HS-27A (cell line): ENCODE results near the gene ASH1L.
"Not testable (repeated sequence)": the region's sequence is repeated elsewhere in the genome, so short reads cannot be mapped to it uniquely, and the experiment has no call there.

Experiments used
- DNase-seq: peaks from one replicate; pipeline ENCODE4 v3.0.0-alpha.2; 2012; ENCODE audit warnings: low read depth, missing footprints

The ASH1L gene, protein sequence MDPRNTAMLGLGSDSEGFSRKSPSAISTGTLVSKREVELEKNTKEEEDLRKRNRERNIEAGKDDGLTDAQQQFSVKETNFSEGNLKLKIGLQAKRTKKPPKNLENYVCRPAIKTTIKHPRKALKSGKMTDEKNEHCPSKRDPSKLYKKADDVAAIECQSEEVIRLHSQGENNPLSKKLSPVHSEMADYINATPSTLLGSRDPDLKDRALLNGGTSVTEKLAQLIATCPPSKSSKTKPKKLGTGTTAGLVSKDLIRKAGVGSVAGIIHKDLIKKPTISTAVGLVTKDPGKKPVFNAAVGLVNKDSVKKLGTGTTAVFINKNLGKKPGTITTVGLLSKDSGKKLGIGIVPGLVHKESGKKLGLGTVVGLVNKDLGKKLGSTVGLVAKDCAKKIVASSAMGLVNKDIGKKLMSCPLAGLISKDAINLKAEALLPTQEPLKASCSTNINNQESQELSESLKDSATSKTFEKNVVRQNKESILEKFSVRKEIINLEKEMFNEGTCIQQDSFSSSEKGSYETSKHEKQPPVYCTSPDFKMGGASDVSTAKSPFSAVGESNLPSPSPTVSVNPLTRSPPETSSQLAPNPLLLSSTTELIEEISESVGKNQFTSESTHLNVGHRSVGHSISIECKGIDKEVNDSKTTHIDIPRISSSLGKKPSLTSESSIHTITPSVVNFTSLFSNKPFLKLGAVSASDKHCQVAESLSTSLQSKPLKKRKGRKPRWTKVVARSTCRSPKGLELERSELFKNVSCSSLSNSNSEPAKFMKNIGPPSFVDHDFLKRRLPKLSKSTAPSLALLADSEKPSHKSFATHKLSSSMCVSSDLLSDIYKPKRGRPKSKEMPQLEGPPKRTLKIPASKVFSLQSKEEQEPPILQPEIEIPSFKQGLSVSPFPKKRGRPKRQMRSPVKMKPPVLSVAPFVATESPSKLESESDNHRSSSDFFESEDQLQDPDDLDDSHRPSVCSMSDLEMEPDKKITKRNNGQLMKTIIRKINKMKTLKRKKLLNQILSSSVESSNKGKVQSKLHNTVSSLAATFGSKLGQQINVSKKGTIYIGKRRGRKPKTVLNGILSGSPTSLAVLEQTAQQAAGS (N-terminal part only)

DNA sequence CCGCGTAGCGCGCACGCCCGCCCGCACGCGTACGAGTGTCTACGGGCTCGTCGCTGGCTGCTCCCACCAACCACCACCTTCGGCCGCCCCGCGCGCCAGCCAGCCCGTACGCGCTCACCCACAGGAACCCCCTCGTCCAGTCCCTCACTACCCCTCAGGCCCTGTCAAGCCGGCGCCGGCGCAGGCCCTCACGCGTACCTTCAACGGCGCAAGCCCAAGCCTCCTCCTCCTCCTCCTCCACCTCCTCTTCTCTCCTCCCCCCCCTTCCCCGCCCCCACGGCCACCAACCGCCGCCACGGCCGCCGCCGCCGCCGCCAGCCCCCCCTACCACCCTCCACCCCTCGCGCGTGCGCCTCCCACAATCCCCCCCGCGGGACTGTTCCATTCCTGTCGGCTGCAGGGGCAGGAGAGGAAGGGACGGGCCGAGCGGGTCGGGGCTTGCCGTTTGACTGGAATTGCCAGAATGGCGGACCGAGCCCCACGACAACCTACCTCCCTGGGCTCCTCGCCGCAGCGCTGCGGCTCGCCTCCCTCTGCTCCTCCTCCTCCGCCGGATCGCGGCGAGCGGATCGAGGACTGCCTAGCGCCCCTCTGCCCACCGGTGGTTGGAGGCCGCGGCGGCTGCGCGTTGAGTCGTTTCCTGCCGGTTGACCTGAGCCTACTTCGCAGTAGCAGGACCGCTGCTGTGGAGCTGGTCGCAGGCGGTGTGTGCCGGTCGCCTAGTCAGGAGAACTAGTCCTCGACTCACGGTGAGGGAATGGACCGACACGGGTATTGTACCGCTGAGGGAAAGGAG lies at the start of gene ASH1L:
ASH1L (minus strand) TSS at position 223 of the 796 bp plus-strand sequence. CDS start 41,284 bp downstream, outside the sequence.
- peak; percentile 77 for DNase-seq

DNA sequence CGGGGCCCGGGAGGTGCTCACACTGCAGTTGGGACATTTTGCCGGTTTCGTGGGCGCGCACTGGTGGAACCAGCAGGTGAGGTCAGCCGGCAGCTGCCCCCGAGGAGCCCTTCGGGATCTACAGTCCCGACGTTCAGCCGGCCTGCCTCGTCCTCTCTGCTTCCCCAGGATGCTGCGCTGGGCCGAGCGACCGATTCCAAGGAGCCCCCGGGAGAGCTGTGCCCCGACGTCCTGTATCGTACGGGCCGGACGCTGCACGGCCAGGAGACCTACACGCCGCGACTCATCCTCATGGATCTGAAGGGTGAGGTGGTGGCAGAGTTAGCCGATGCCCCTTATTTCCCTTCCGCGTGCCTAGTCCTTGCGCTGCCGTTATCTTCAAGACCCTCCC lies 47.6 kb upstream of the ASH1L start:
- DNase-seq = not testable (repeated sequence)

DNA sequence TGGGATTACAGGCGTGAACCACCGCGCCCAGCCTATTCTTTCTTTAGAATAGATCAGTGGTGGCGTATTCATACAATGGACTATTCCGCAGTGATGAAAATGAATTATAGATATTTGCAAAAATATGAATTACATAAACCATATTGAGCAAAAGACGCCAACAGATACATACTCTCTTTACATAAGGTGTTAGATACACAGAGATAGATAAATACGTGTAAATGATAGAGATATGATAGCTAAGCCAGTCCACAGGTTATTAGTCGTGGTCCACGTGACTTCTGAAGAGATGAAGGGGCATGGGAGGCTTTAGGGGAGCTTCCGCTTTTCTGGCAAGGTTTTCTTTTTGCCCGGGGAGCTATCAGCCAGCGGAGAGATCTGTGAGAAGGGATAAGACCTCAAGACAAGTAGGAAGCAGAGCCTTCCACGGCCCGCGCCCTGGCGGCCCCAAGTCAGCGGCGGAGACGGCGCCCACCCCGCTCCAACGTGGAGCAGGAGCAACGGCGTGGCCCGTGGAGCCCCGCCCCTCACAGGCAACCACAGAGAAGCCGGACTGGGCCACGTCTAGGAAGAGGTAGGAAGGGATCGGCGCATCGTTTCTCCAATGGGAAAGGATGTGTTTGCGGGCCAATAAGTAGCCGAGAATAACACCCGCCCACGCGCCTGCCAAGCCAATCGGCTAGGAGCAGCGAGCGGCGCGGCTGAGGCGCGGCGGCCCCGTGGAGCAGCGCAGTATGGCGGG lies 47.1 kb upstream of the ASH1L start, which contains the start of gene MSTO1:
MSTO1 (plus strand) TSS at position 704 of the 742 bp plus-strand sequence; CDS start at position 735, 31 bp downstream.
- peak; percentile 87 for DNase-seq

DNA sequence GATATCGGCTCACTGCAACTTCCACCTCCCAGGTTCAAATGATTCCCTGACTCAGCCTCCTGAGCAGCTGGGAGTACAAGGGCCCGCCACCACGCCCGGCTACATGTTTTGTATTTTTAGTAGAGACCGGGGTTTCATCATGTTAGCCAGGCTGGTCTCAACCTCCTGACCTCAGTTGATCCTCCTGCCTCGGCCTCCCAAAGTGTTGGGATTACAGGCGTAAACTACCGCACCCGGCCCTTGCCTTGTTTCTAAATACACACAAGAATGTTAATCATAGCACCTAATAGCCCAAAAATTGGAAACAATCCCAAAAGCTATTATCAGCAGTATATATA lies 46.3 kb upstream of the ASH1L start:
- no peak for DNase-seq

DNA sequence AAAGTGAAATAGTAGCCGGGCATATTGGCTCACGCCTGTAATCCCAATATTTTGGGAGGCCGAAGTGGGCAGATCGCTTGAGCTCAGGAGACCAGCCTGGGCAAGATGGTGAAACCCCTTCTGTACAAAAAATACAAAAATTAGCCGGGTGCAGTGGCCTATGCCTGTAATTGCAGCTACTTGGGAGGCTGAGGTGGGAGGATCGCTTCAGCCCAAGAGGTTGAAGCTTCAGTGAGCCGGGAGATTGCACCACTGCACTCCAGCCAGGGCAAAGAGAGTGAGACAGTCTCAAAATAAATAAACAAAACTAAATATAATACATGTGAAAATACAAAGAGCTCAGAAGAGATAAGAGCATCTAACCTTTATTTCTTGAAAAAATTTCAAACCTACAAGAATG lies 45.1 kb upstream of the ASH1L start:
- DNase-seq = no peak

DNA sequence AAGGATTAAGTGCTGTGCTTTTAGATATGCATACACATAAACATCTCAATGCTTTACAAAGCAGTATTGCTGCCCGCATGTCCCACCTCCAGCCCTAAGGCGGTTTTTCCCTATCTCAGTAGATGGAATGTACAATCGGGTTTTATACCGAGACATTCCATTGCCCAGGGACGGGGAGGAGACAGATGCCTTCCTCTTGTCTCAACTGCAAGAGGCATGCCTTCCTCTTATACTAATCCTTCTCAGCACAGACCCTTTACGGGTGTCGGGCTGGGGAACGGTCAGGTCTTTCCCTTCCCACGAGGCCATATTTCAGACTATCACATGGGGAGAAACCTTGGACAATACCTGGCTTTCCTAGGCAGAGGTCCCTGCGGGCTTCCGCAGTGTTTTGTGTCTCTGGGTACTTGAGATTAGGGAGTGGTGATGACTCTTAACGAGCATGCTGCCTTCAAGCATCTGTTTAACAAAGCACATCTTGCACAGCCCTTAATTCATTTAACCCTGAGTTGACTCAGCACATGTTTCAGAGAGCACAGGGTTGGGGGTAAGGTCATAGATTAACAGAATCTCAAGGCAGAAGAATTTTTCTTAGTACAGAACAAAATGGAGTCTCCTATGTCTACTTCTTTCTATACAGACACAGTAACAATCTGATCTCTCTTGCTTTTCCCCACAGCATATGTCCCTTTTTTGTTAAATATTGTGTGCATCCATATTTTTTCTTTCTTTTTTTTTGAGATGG lies 37.4 kb upstream of the ASH1L start:
- DNase-seq = not testable (repeated sequence)

DNA sequence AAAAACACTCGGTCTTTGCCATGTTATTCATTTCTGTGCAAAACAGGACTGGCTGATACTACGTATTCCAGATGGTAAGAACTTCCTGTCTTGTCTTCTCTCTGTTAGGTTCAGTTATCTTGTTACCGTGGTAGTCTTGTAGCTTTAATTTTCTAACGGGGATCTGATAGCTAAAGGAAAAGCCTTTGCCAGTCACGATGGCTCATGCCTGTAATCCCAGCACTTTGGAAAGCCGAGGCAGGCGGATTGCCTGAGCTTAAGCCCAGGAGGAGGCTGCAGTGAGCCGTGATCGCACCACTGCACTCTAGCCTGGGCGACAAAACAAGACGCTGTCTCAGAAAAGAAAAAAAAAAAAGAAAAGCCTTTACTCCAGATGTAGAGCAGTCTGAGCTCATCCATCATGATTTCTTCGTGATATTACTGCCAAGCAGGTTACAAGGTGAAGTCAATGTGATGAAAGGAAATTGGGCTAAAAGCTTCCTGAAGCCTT lies 36.3 kb upstream of the ASH1L start:
- no peak for DNase-seq

DNA sequence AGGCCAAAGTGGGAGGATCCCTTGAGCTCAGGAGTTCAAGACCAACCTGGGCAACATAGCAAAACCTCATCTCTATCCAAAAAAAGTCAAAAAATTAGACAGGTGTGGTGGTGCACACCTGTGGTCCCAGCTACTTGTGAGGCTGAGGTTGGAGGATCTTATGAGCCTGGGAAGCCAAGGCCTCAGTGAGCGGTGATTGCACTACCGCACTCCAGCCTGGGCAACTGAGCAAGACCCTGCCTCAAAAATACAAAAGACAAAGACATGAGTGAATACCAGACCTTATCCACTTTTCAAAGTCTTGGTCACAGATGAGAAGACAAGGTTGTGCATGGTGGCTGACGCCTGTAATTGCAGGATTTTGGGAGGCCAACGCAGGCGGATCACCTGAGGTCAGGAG lies 34.3 kb upstream of the ASH1L start:
- no peak for DNase-seq

DNA sequence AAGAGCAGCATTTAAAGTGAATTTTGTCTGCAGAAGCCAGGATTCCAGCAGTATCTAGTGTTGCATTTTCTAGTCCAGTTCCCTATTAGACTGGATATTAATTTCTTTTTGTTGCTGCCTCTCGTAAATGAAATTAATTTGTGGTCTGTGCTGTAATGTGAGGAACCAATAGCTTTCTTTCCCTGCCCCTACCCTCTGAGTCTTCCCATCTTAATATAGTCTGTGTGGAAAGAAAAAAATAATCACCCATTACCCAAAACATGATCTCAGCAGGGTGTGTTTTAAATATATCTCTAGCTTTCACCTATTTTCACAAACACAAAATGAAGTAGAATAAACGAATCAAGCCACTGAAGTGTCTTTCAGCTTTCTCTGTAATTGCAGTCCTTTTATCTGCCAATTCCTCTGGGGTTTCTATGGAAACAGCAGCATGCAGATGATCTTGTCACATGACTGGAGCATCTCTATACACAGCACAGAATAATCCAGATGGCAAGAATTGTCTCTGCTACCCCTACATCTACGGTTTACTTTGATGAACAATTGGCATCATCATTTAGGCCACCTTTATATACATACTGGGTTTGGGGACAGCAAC lies 33.4 kb upstream of the ASH1L start:
- DNase-seq = not testable (repeated sequence)

DNA sequence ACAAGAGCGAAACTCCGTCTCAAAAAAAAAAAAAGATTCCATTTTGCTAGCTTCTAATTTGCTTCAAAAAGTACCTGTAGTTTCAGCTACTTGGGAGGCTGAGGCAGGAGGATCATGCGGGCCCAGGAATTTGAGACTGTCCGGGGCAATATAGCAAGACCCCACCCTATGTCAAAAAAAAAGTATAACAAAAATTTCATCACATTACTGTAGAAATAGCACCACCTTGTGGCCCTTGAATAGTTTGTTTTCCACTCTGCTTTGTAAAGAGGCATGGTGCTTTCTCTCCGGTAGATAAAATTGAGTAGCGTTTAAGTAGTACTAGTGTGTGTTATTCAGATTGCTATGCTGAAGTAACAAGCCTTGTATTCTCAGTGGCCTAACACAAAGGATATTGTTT lies 29.2 kb upstream of the ASH1L start:
- peak; percentile 8 for DNase-seq

DNA sequence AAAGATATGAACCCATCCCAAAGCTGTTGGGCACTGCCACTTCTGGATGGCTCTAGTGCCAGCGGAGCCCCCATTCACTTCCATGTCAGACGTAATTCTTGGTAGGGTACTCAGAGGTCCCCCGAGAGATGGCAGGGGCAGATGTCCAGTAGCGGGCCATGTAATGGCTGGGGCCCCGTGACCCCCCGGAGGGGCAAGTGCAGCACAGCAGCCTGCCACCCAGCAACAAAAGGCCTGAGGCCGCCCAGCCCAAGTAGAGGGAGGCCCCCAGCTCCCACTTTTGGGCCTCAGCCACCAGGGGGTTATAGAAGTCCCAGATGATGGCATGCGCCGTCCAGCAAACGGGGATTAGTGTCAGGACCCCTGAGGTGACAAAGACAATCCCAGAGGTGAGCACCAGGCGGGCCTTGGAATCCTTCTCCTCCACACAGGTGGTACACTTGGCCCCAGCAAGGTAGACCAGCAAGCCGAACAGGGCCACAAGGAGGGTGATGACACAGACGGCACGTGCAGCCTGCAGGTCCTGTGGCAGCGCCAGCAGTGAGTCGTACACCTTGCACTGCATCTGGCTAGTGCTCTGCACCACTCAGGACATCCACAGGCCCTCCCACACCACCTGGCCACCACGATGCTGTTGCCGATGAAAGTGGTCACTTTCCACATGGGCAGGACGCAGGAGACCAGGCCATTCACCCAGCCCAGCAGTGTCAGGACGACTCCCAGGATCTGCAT lies 28.1 kb upstream of the ASH1L start:
- DNase-seq = not testable (repeated sequence)

DNA sequence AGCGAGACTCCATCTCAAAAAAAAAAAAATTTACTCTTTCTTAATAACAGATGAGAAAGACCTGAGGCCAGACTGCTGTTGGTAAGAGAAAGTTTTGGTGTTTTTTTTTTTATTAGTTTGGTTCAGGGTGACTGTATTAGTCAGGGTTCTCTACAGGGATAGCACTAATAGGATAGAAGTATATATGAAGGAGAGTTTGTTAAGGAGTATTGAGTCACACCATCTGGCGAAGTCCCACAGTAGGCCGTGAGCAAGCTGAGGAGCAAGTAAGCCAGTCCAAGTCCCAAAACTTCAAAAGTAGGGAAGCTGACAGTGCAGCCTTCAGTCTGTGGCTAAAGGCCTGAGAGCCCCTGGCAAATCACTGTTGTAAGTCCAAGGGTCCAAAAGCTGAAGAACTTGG lies 26.7 kb upstream of the ASH1L start:
- not testable (repeated sequence) for DNase-seq

DNA sequence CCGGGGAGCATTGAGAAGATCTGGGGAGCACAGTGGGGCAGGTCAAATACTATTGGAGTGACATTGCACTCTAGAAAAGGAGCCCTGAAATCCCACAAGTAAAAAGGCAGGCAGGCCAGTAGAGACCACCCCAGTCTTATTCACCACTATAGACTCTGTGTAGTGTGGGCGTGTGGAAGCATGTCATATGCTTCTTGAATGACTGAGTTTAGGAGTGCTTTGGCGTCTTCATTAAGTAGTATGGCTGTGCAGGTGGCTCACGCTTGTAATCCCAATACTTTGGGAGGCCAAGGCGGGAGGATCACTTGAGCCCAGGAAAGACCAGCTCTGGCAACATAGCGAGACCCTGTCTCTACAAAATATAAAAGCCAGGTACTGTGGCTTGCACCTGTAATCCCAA lies 21.2 kb upstream of the ASH1L start:
- not testable (repeated sequence) for DNase-seq

DNA sequence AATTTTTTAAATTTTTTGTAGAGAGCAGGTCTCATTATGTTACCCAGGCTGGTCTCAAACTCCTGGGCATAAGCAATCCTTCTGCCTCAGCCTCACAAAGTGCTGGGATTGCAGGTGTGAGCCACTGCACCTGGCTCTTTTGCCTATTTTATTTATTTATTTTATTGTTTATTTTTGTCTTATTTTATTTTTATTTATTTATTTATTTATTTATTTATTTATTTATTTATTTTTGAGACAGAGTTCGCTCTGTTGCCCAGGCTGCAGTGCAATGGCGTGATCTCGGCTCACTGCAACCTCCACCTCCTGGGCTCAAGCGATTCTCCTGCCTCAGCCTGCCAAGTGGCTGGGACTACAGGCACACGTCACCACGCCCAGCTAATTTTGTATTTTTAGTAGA lies 13.0 kb upstream of the ASH1L start:
- DNase-seq = not testable (repeated sequence)

DNA sequence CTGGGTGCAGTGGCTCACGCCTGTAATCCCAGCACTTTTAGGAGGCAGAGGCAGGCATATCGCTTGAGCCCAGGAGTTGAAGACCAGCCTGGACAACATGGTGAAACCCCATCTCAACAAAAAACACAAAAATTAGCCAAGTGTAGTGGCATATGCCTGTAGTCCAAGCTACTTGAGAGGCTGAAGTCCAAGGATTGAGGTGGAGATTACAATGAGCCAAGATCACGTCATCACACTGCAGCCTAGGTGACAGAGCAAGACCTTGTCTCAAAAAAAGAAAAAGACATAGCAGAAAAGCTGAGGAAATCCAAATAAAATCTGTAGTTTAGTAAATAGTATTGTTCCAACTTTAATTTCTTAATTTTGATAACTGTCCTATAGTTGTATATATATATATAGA lies 11.5 kb upstream of the ASH1L start:
- DNase-seq = no peak

DNA sequence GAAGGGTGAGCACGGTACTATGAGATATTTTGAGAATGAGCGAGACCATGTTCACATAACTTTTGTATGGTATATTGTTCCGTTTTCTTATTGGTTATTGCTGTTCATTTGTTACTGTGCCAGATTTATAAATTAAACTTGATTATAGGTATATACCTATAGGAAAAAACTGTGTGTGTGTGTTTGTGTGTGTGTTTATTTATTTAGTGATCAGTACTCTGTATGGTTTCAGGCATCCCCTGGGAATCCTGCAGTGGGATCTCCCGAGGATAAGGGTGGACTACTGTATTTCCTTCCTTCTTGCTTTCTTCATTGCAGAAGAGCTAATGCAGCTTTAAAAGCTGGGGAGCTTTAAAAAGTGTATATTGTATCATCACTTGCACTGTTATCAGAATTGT lies 8.0 kb upstream of the ASH1L start:
- DNase-seq = no peak

DNA sequence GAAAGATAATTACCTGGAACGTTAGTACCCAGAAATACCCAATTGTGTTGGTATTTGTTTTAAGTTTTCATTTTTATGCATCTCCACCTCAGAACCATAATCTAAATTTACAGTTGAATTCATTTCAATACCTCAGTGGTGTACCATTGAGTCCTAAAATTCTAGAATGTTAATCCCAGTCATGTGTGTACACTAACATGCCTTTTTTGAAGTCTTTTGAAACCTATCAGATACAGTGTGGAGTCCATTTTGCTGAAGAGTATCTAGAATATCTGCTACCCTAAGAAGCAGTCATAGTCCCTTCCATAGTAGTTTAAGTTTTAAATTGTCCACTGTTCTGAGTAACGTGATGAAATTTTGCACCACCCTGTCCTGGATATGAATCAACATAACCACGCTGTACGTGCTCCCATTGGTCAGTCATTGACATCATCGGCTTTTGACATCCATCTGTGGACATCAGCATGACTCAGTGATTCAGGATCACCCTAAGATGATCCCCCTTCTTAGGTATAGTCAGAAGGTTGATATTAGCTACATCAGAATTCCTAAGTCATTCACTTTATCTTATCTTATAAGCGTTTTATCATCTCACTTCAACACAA lies 7.5 kb upstream of the ASH1L start:
- no peak for DNase-seq

DNA sequence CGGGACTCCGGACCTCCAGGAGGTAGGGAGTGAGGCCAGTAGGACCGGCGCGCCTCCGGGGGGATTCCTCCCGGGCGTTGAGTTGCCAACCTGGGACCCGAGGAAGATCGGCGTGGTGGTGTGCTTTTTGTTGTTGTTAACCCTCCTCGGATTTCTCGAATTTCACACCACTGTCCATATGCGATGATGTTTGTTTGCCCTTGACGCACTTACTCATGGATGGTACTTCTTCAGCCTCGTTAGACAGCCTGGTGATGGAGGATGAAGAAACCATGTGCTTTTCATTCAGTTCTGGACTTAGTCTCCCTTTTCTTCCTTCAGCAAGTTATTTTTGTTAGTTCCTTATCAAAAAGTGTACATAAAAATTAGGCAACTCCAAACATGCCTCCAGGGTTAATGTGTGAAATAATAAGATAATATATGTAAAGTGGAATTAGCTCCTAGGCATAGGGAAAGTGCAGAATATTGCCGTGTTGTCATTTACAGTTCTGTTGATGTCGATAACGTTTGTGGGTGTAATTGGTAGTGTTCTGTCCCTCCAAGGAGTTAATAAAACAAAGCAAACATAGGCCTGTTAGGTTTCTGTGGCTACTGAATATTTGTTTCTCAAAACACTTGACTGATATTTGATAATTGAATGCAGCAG lies 897 bp upstream of the ASH1L start:
- peak; percentile 0 for DNase-seq
